Measurements from ENCODE around the gene EFNA5. TPM values are rescaled to one million over a fixed set of nuclear protein-coding genes. Genes with fewer than 3 reads are reported as not detected.

The EFNA5 gene
- total RNA-seq, 5 donors from 2014 or later (not counting 1 experiment from before 2014, with no cell fraction given): 0.06 to 2.6 (median 0.21) TPM; not detected in 1

DNA sequence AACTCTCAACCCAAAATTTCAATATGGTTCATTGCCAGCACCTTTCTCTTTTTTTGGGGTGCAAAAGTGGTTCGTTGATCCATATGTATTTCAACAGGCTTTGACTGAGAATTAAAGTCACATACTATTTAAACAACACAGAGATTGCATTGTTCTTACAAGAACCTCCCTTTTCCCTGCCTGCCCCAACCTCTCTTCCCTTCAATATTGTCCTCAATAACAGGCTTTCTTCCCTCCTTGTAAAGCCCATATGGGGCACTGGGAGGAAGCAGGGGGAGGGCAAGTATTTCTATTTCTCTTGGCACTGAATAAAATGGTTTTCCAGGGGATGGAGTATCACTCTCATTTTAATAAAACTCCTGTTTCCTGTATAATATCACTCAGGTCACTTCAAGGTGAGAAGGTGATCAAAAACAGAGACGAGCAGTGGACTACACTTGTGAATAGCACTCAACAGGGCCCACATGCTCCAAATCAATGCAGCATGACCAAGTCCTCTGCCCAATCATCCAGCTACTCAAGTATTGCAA is 65.1 kb downstream of the EFNA5 start:
- CTCF ChIA-PET: interaction anchor here in 1 of 2 donors (0.7 kb wide), 1 partner anchor 168 kb away, joined by 3 read pairs; no protein-coding TSS in a partner anchor
- ATAC-seq (replicated peaks in 1 of 4) (no peak), DNase-seq (no peak)
- Mint-ChIP-seq H3K9me3 (no peaks in the 10 kb centered on the region), H3K27ac (no peak overlapping the region), H3K27me3 (peaks cover 11 to 21% of the 10 kb centered on the region in 2 donors), H3K36me3 (no peaks in the 10 kb centered on the region), H3K4me3 (no peak overlapping the region), H3K4me1 (no peaks in the 10 kb centered on the region)
- Histone ChIP-seq H3K4me3 (ENCODE audit: control insufficient read depth in 1 of 2, extremely low read depth in 1 of 2, low read length in 1 of 2) (no peak overlapping the region), H3K27me3 (replicated peaks in 1 of 2; ENCODE audit: control insufficient read depth in 2 of 2, extremely low read depth in 1 of 2, insufficient read depth in 2 of 2, low read length in 1 of 2) (no peaks in the 10 kb centered on the region), H3K9me3 (no peaks in the 10 kb centered on the region), H3K36me3 (ENCODE audit: control insufficient read depth in 2 of 2, extremely low read depth in 1 of 2, insufficient read depth in 1 of 2, low read length in 1 of 2) (no peaks in the 10 kb centered on the region), H3K4me1 (ENCODE audit: control insufficient read depth in 1 of 2, extremely low read depth in 1 of 2, insufficient read depth in 2 of 2, low read length in 2 of 2) (peaks cover 0 to 9% of the 10 kb centered on the region in 2 experiments), H3K27ac (ENCODE audit: low read length) (no peak overlapping the region)
- POLR2A ChIA-PET: no interaction called here
- 82% methylated on average over 1 of the region's 2 CpGs for WGBS (ENCODE audit: insufficient coverage)

DNA sequence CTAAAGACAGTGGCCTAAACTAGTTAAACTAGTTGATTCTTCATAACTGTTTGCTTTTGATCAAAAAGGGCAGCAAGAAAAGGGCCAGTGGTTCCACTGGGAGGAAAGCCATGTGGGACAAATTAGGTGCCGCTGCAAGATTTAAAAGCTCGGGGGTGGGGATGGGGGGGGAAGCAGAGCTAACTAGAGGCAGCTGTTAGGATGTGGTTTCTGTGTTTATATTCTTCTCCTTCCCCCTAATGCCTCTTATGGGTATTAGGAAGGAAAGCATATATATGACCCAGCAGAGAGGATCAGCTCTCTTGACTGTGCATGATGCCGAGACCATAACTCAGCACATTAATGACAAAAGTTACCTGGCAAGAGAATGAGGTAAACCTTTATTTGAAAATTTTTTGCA is 65.7 kb downstream of the EFNA5 start:
- H3K27ac ChIP-seq (ENCODE audit: low read length): no peak overlapping the region
- H3K4me1 ChIP-seq (ENCODE audit: control insufficient read depth in 1 of 2, extremely low read depth in 1 of 2, insufficient read depth in 2 of 2, low read length in 2 of 2): peaks cover 0 to 9% of the 10 kb centered on the region in 2 experiments
- no peaks in the 10 kb centered on the region for H3K27me3 ChIP-seq (replicated peaks in 1 of 2; ENCODE audit: control insufficient read depth in 2 of 2, extremely low read depth in 1 of 2, insufficient read depth in 2 of 2, low read length in 1 of 2)
- no CpG with 5 or more reads among the region's 3 CpGs for WGBS (ENCODE audit: insufficient coverage)
- ChIA-PET POLR2A (no interaction called here), CTCF (no interaction called here)
- no peaks in the 10 kb centered on the region for H3K36me3 ChIP-seq (ENCODE audit: control insufficient read depth in 2 of 2, extremely low read depth in 1 of 2, insufficient read depth in 1 of 2, low read length in 1 of 2)
- H3K36me3 Mint-ChIP-seq: no peaks in the 10 kb centered on the region
- ATAC-seq (replicated peaks in 1 of 4): no peak
- no peak overlapping the region for H3K4me3 ChIP-seq (ENCODE audit: control insufficient read depth in 1 of 2, extremely low read depth in 1 of 2, low read length in 1 of 2)
- no peak overlapping the region for H3K27ac Mint-ChIP-seq
- no peaks in the 10 kb centered on the region for H3K9me3 ChIP-seq
- H3K27me3 Mint-ChIP-seq: peaks cover 11 to 23% of the 10 kb centered on the region in 2 donors
- H3K4me3 Mint-ChIP-seq: no peak overlapping the region
- DNase-seq: no peak
- no peaks in the 10 kb centered on the region for H3K9me3 Mint-ChIP-seq
- H3K4me1 Mint-ChIP-seq: no peaks in the 10 kb centered on the region

- Histone ChIP-seq H3K4me1 (ENCODE audit: control insufficient read depth in 1 of 2, extremely low read depth in 1 of 2, insufficient read depth in 2 of 2, low read length in 2 of 2) (peaks cover 0 to 9% of the 10 kb centered on the region in 2 experiments), H3K9me3 (no peaks in the 10 kb centered on the region), H3K27ac (ENCODE audit: low read length) (no peak overlapping the region), H3K4me3 (ENCODE audit: control insufficient read depth in 1 of 2, extremely low read depth in 1 of 2, low read length in 1 of 2) (no peak overlapping the region), H3K36me3 (ENCODE audit: control insufficient read depth in 2 of 2, extremely low read depth in 1 of 2, insufficient read depth in 1 of 2, low read length in 1 of 2) (no peaks in the 10 kb centered on the region), H3K27me3 (replicated peaks in 1 of 2; ENCODE audit: control insufficient read depth in 2 of 2, extremely low read depth in 1 of 2, insufficient read depth in 2 of 2, low read length in 1 of 2) (no peaks in the 10 kb centered on the region)
- H3K27ac Mint-ChIP-seq: no peak overlapping the region
- no peak overlapping the region for H3K4me3 Mint-ChIP-seq
- DNase-seq (no peak), ATAC-seq (replicated peaks in 1 of 4) (no peak)
- ChIA-PET POLR2A (interaction anchor here in 1 of 2 donors (0.6 kb wide), 1 partner anchor 214 kb away, joined by 3 read pairs; no protein-coding TSS in a partner anchor), CTCF (interaction anchor here in 1 of 2 donors (0.6 kb wide), 1 partner anchor 51 kb away, joined by 3 read pairs; no protein-coding TSS in a partner anchor)
- WGBS (ENCODE audit: insufficient coverage): 96% methylated on average over 5 of the region's 10 CpGs
- H3K9me3 Mint-ChIP-seq: no peaks in the 10 kb centered on the region
- H3K27me3 Mint-ChIP-seq: peaks cover 11 to 25% of the 10 kb centered on the region in 2 donors
- H3K36me3 Mint-ChIP-seq: no peaks in the 10 kb centered on the region
- H3K4me1 Mint-ChIP-seq: no peaks in the 10 kb centered on the region
These were observed 66.4 kb downstream of the EFNA5 start for GRCh38 chr5:107604146-107604910.

DNA sequence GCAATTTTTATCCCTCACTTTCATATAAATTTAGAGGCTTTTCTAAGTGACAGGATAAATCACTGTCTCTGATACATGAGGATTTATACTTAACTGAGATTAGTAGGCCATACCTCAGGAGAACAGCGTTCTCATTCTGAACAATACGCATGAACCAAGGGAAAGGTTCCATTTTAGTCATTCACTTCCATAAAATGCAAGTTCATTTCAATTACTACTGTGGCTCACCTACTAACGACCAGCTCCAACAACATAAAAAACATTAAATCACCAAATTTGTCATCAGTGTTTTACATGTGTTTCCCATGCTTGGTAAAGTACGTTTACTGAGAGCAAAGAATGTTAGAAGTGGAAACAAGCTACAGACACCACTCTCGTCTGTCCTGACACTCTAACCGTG is 67.4 kb downstream of the EFNA5 start:
- Mint-ChIP-seq H3K9me3 (no peaks in the 10 kb centered on the region), H3K27ac (no peak overlapping the region), H3K4me1 (no peaks in the 10 kb centered on the region), H3K27me3 (peaks cover 11 to 25% of the 10 kb centered on the region in 2 donors), H3K4me3 (no peak overlapping the region), H3K36me3 (no peaks in the 10 kb centered on the region)
- Histone ChIP-seq H3K9me3 (no peaks in the 10 kb centered on the region), H3K27ac (ENCODE audit: low read length) (no peak overlapping the region), H3K36me3 (ENCODE audit: control insufficient read depth in 2 of 2, extremely low read depth in 1 of 2, insufficient read depth in 1 of 2, low read length in 1 of 2) (no peaks in the 10 kb centered on the region), H3K4me1 (ENCODE audit: control insufficient read depth in 1 of 2, extremely low read depth in 1 of 2, insufficient read depth in 2 of 2, low read length in 2 of 2) (peaks cover 0 to 9% of the 10 kb centered on the region in 2 experiments), H3K27me3 (replicated peaks in 1 of 2; ENCODE audit: control insufficient read depth in 2 of 2, extremely low read depth in 1 of 2, insufficient read depth in 2 of 2, low read length in 1 of 2) (no peaks in the 10 kb centered on the region), H3K4me3 (ENCODE audit: control insufficient read depth in 1 of 2, extremely low read depth in 1 of 2, low read length in 1 of 2) (no peak overlapping the region)
- ChIA-PET POLR2A (no interaction called here), CTCF (interaction anchor here in 1 of 2 donors (0.6 kb wide), 1 partner anchor 52 kb away, joined by 3 read pairs; no protein-coding TSS in a partner anchor)
- ATAC-seq (replicated peaks in 1 of 4): no peak
- no peak for DNase-seq
- 100% methylated on average over 2 of the region's 6 CpGs for WGBS (ENCODE audit: insufficient coverage)

GRCh38 chr5:107602896-107603295 is 67.8 kb downstream of the EFNA5 start:
- H3K27me3 ChIP-seq (replicated peaks in 1 of 2; ENCODE audit: control insufficient read depth in 2 of 2, extremely low read depth in 1 of 2, insufficient read depth in 2 of 2, low read length in 1 of 2): no peaks in the 10 kb centered on the region
- no peak overlapping the region for H3K27ac ChIP-seq (ENCODE audit: low read length)
- DNase-seq (no peak), ATAC-seq (replicated peaks in 1 of 4) (no peak)
- peaks cover 0 to 9% of the 10 kb centered on the region in 2 experiments for H3K4me1 ChIP-seq (ENCODE audit: control insufficient read depth in 1 of 2, extremely low read depth in 1 of 2, insufficient read depth in 2 of 2, low read length in 2 of 2)
- Mint-ChIP-seq H3K4me3 (no peak overlapping the region), H3K27me3 (peaks cover 11 to 25% of the 10 kb centered on the region in 2 donors), H3K9me3 (no peaks in the 10 kb centered on the region), H3K4me1 (no peaks in the 10 kb centered on the region), H3K36me3 (no peaks in the 10 kb centered on the region), H3K27ac (no peak overlapping the region)
- no peaks in the 10 kb centered on the region for H3K9me3 ChIP-seq
- H3K4me3 ChIP-seq (ENCODE audit: control insufficient read depth in 1 of 2, extremely low read depth in 1 of 2, low read length in 1 of 2): no peak overlapping the region
- no peaks in the 10 kb centered on the region for H3K36me3 ChIP-seq (ENCODE audit: control insufficient read depth in 2 of 2, extremely low read depth in 1 of 2, insufficient read depth in 1 of 2, low read length in 1 of 2)
- ChIA-PET POLR2A (no interaction called here), CTCF (no interaction called here)
- WGBS (ENCODE audit: insufficient coverage): no CpG with 5 or more reads among the region's 5 CpGs

DNA sequence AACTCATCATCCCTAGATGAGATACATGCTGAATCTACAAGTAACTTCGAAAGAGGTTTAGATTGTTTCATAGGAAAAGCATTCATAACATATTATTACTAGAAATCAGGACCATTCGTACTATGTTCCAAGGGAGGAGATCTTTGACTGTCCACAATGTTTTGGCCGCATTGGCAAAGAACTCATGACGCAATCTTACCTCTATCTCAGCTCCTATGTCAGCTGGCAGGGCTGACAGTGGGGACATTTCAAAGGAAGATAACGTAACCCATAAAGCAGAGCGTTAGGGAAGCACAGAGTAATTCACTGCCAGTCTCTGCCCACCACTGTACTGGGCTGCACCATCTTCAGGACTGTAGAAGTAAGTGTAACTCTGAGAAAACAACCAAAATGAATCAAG is 69.7 kb downstream of the EFNA5 start:
- no peaks in the 10 kb centered on the region for H3K36me3 Mint-ChIP-seq
- Histone ChIP-seq H3K27me3 (replicated peaks in 1 of 2; ENCODE audit: control insufficient read depth in 2 of 2, extremely low read depth in 1 of 2, insufficient read depth in 2 of 2, low read length in 1 of 2) (no peaks in the 10 kb centered on the region), H3K36me3 (ENCODE audit: control insufficient read depth in 2 of 2, extremely low read depth in 1 of 2, insufficient read depth in 1 of 2, low read length in 1 of 2) (no peaks in the 10 kb centered on the region), H3K4me1 (ENCODE audit: control insufficient read depth in 1 of 2, extremely low read depth in 1 of 2, insufficient read depth in 2 of 2, low read length in 2 of 2) (peaks cover 0 to 9% of the 10 kb centered on the region in 2 experiments), H3K4me3 (ENCODE audit: control insufficient read depth in 1 of 2, extremely low read depth in 1 of 2, low read length in 1 of 2) (no peak overlapping the region), H3K9me3 (no peaks in the 10 kb centered on the region), H3K27ac (ENCODE audit: low read length) (no peak overlapping the region)
- no peaks in the 10 kb centered on the region for H3K9me3 Mint-ChIP-seq
- WGBS (ENCODE audit: insufficient coverage): no CpG with 5 or more reads among the region's 6 CpGs
- ChIA-PET CTCF (no interaction called here), POLR2A (no interaction called here)
- H3K4me1 Mint-ChIP-seq: no peaks in the 10 kb centered on the region
- ATAC-seq (replicated peaks in 1 of 4): no peak
- DNase-seq: no peak
- peaks cover 17 to 25% of the 10 kb centered on the region in 2 donors for H3K27me3 Mint-ChIP-seq
- H3K4me3 Mint-ChIP-seq: no peak overlapping the region
- no peak overlapping the region for H3K27ac Mint-ChIP-seq
